ENCODE results near the gene ANO4. TPM values are rescaled to one million over a fixed set of nuclear protein-coding genes. Genes with fewer than 3 reads are reported as not detected.

The ANO4 gene
- total RNA-seq, 1 donor from 2014 or later, result not detected

GRCh38 chr12:100796621-100797020, 2.0 kb downstream of the ANO4 start:
- no peak for TF ChIP-seq CTCF (IDR thresholded peaks at IDR 0.05; ENCODE audit: borderline replicate concordance)
- intact Hi-C loops (cut with micrococcal nuclease), result no loop called here
- Histone ChIP-seq H3K36me3 (no peaks in the 10 kb centered on the region), H3K4me1 (no peaks in the 10 kb centered on the region), H3K4me3 (no peak overlapping the region), H3K9me3 (replicated peaks) (no peaks in the 10 kb centered on the region), H3K27me3 (ENCODE audit: low read depth) (peaks cover 45% of the 10 kb centered on the region), H3K27ac (replicated peaks) (no peak overlapping the region)
- no peak for DNase-seq

GRCh38 chr12:100797246-100797645, 2.7 kb downstream of the ANO4 start:
- intact Hi-C loops (cut with micrococcal nuclease), result no loop called here
- H3K27me3 ChIP-seq (ENCODE audit: low read depth), result peaks cover 42% of the 10 kb centered on the region
- no peak overlapping the region for H3K4me3 ChIP-seq
- no peak for TF ChIP-seq CTCF (IDR thresholded peaks at IDR 0.05; ENCODE audit: borderline replicate concordance)
- no peaks in the 10 kb centered on the region for H3K36me3 ChIP-seq
- H3K27ac ChIP-seq (replicated peaks), result no peak overlapping the region
- no peaks in the 10 kb centered on the region for H3K4me1 ChIP-seq
- no peak for DNase-seq
- no peaks in the 10 kb centered on the region for H3K9me3 ChIP-seq (replicated peaks)

- Histone ChIP-seq H3K4me3 (no peak overlapping the region), H3K9me3 (replicated peaks) (no peaks in the 10 kb centered on the region), H3K4me1 (no peaks in the 10 kb centered on the region), H3K27ac (replicated peaks) (no peak overlapping the region), H3K27me3 (ENCODE audit: low read depth) (peaks cover 42% of the 10 kb centered on the region), H3K36me3 (no peaks in the 10 kb centered on the region)
- TF ChIP-seq CTCF (IDR thresholded peaks at IDR 0.05; ENCODE audit: borderline replicate concordance), result no peak
- no peak for DNase-seq
- intact Hi-C loops (cut with micrococcal nuclease), result no loop called here
Measured at GRCh38 chr12:100797786-100798185, 3.2 kb downstream of the ANO4 start.

- Histone ChIP-seq H3K9me3 (replicated peaks) (no peaks in the 10 kb centered on the region), H3K27me3 (ENCODE audit: low read depth) (peaks cover 42% of the 10 kb centered on the region), H3K36me3 (no peaks in the 10 kb centered on the region), H3K4me1 (no peaks in the 10 kb centered on the region), H3K27ac (replicated peaks) (no peak overlapping the region), H3K4me3 (no peak overlapping the region)
- TF ChIP-seq CTCF (IDR thresholded peaks at IDR 0.05; ENCODE audit: borderline replicate concordance), result no peak
- intact Hi-C loops (cut with micrococcal nuclease), result no loop called here
- no peak for DNase-seq
Measured at GRCh38 chr12:100798286-100799160, 3.9 kb downstream of the ANO4 start.

GRCh38 chr12:100799770-100800169, 5.2 kb downstream of the ANO4 start:
- no peaks in the 10 kb centered on the region for H3K4me1 ChIP-seq
- intact Hi-C loops (cut with micrococcal nuclease), result no loop called here
- H3K27me3 ChIP-seq (ENCODE audit: low read depth), result peaks cover 30% of the 10 kb centered on the region
- H3K4me3 ChIP-seq, result no peak overlapping the region
- no peak for TF ChIP-seq CTCF (IDR thresholded peaks at IDR 0.05; ENCODE audit: borderline replicate concordance)
- no peak overlapping the region for H3K27ac ChIP-seq (replicated peaks)
- peaks cover 6% of the 10 kb centered on the region for H3K9me3 ChIP-seq (replicated peaks)
- DNase-seq, result no peak
- no peaks in the 10 kb centered on the region for H3K36me3 ChIP-seq
